Measurements from ENCODE around the gene ST3GAL4.

DNA sequence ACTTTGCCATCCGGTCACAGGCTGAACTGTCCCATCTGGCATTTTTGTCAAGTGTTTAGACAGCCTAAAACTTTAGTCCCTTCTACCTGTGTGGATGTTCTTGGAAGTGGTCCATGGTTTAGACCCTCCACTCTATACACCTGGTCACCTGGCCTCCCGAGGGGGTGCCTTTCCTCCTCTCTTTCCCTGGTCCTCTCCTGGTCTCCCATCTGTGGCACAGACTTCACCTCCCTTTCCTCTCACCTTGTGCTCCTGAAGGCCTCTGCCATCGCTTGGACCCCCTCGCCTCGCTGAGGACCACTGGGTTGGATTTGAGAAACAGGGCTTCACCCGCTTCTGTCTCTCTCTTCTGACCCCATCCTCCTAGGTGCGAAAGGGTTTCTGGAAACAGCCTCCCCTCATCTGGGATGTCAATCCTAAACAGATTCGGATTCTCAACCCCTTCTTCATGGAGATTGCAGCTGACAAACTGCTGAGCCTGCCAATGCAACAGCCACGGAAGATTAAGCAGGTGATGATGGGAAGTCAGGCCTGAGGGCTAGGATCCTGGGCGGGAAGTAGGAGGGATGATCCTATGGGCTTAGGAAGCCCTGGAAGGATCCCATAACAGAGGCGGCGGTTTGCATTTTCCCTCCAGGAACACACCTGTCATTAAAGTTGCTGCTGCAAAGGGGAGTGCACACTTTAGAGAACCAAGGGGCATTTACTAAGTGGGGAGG lies 53.6 kb downstream of the ST3GAL4 start:
- TF ChIP-seq CHD2 (IDR thresholded peaks at IDR 0.05; ENCODE audit: low read depth, low read length), result no peak
- TF ChIP-seq POLR2A (conservative IDR thresholded peaks at IDR 0.05), result no peak
- no peak for TF ChIP-seq MXI1 (IDR thresholded peaks at IDR 0.05; ENCODE audit: low read depth, low read length)
- no peak for TF ChIP-seq SP1 (CRISPR knock-in tag; IDR thresholded peaks at IDR 0.05)

Measured in K562 (cell line).